Prostate gland (tissue), 2 donors: ENCODE results near the gene MDC1. TPM values are rescaled to one million over a fixed set of nuclear protein-coding genes. Genes with fewer than 3 reads are reported as not detected.
"Not testable (repeated sequence)": the region's sequence is repeated elsewhere in the genome, so short reads cannot be mapped to it uniquely, and the experiment has no call there.

ENCODE experiments used
- DNase-seq: peaks from one replicate; pipeline ENCODE4 v3.0.0-alpha.2; 2019; ENCODE audit warnings: low spot score
- H3K27ac ChIP-seq, 2 donors: fragments of 200-600 bp; sonication (generic); 2 replicates each; pipeline ENCODE4 v1.5.1; 2017 to 2019
- H3K27me3 ChIP-seq: fragments of 200-600 bp; sonication (generic); replicated peaks from 2 replicates; pipeline ENCODE4 v1.5.1; 2019; ENCODE audit not compliant: insufficient read depth
- H3K36me3 ChIP-seq, 2 donors: fragments of 200-600 bp; sonication (generic); 1 replicate in 1 of 2; 2 replicates in 1 of 2; pipeline versions ENCODE4 v1.5.1 to v1.8.1; 2017 to 2019
- H3K4me1 ChIP-seq: fragments of 200-600 bp; sonication (generic); replicated peaks from 2 replicates; pipeline ENCODE4 v1.5.1; 2019
- H3K4me3 ChIP-seq, 2 donors: fragments of 200-600 bp; sonication (generic); 2 replicates each; pipeline ENCODE4 v1.5.1; 2017 to 2019
- H3K9me3 ChIP-seq: fragments of 200-600 bp; sonication (generic); 2 replicates; pipeline ENCODE4 v1.5.1; 2017
- CTCF ChIP-seq, 4 experiments: fragments of 200-600 bp in 2 of 4; fragments of 450-650 bp in 2 of 4; sonication (generic) in 2 of 4; IDR thresholded peaks; 1 replicate in 3 of 4; 2 replicates in 1 of 4; pipeline ENCODE4 v1.5.1; 2016 to 2019; ENCODE audit warnings: antibody characterized with exemption in 4 of 4, mild to moderate bottlenecking in 2 of 4, moderate library complexity in 2 of 4
- POLR2A ChIP-seq: fragments of 450-650 bp; IDR thresholded peaks from one replicate; pipeline ENCODE4 v1.6.1; 2016; ENCODE audit warnings: antibody characterized with exemption, mild to moderate bottlenecking
- POLR2AphosphoS5 ChIP-seq: sonication (generic); formaldehyde crosslinking; IDR thresholded peaks from one replicate; pipeline ENCODE4 v1.6.1; 2017; ENCODE audit warnings: antibody characterized with exemption
- WGBS: methylation state at CpG from one replicate; pipeline ENCODE4 v1.1.5; 2018; 5-methylcytosine and 5-hydroxymethylcytosine counted together
- intact Hi-C: fragments of 100-400 bp; cut with DNase I; formaldehyde crosslinking; loops from one replicate; pipeline ENCODE4 v1.14.2; 2022
- total RNA-seq, 2 donors: library from RNA; depleted of rRNA; stranded (reverse); fragments of >200 nt; gene quantifications; one replicate each; pipeline ENCODE4 v1.1.0, GENCODE V29; 2016

MDC1 gene
- total RNA-seq, 2 donors from 2014 or later, result 20.5 to 26.3 TPM

- H3K4me3 ChIP-seq, result peak within 1 kb of the TSS; percentile 60 to 88
- peak; percentile 98 for DNase-seq
- H3K4me1 ChIP-seq, result peaks cover 9% of the 10 kb centered on the region
- H3K27me3 ChIP-seq, result no peaks in the 10 kb centered on the region
- intact Hi-C loops, result loop anchor here (2.0 to 5.0 kb wide), 3 partner anchors 33 to 163 kb away; partner anchors contain the start of genes GNL1, MRPS18B, PPP1R10 and PPP1R18
- peak within 1 kb of the TSS; percentile 88 to 96 for H3K27ac ChIP-seq
- peak; percentile 97 for TF ChIP-seq POLR2AphosphoS5
- TF ChIP-seq POLR2A, result peak; percentile 95
- TF ChIP-seq CTCF (IDR thresholded peaks at IDR 0.05), result peak in 2 of 4 experiments; percentile 30 to 37
- no peaks in the 10 kb centered on the region for H3K9me3 ChIP-seq
- peaks cover 0 to 6% of the 10 kb centered on the region in 2 donors for H3K36me3 ChIP-seq
- WGBS, result under 1% methylated on average over 37 of the region's 38 CpGs
Measured at GRCh38 chr6:30719791-30720737, 3.0 kb upstream of the MDC1 start, which contains the start of gene TUBB. TUBB (plus strand) TSS chr6:30720352; CDS start chr6:30720507, 155 bp downstream.

- H3K4me3 ChIP-seq, result peak overlapping the region; percentile 60 to 88
- H3K27ac ChIP-seq, result peak overlapping the region; percentile 88 to 96
- H3K4me1 ChIP-seq, result peaks cover 9% of the 10 kb centered on the region
- DNase-seq, result no peak
- WGBS, result 22% methylated on average over 8 of the region's 8 CpGs
- H3K9me3 ChIP-seq, result no peaks in the 10 kb centered on the region
- no peaks in the 10 kb centered on the region for H3K36me3 ChIP-seq
- TF ChIP-seq POLR2AphosphoS5, result no peak
- no peak for TF ChIP-seq POLR2A
- TF ChIP-seq CTCF (IDR thresholded peaks at IDR 0.05), result no peak
- intact Hi-C loops, result no loop called here
- no peaks in the 10 kb centered on the region for H3K27me3 ChIP-seq
Measured at GRCh38 chr6:30719356-30719755, 2.3 kb upstream of the MDC1 start.

GRCh38 chr6:30717845-30718720 is 1.0 kb upstream of the MDC1 start:
- Histone ChIP-seq H3K27ac (peak overlapping the region; percentile 71 to 84), H3K4me3 (peak overlapping the region; percentile 58 to 74)
- DNase-seq, H3K36me3 ChIP-seq, intact Hi-C loops, H3K4me1 ChIP-seq, H3K27me3 ChIP-seq, H3K9me3 ChIP-seq: not testable (repeated sequence)
- 73% methylated on average over 37 of the region's 37 CpGs for WGBS

- TF ChIP-seq CTCF (IDR thresholded peaks at IDR 0.05) (peak in 1 of 4 experiments; percentile 4), POLR2AphosphoS5 (no peak)
- Histone ChIP-seq H3K27me3 (no peaks in the 10 kb centered on the region), H3K27ac (peak overlapping the region; percentile 84 to 90), H3K4me1 (peaks cover 3% of the 10 kb centered on the region), H3K36me3 (peaks cover 0 to 4% of the 10 kb centered on the region in 2 donors), H3K4me3 (peak overlapping the region; percentile 58 to 74), H3K9me3 (no peaks in the 10 kb centered on the region)
- 3% methylated on average over 8 of the region's 8 CpGs for WGBS
- DNase-seq, result no peak
- intact Hi-C loops, result no loop called here
Measured at GRCh38 chr6:30716879-30717128, 277 bp downstream of the MDC1 start.

- H3K27me3 ChIP-seq, result no peaks in the 10 kb centered on the region
- H3K36me3 ChIP-seq, result peaks cover 0 to 4% of the 10 kb centered on the region in 2 donors
- intact Hi-C loops, result no loop called here
- peaks cover 3% of the 10 kb centered on the region for H3K4me1 ChIP-seq
- H3K9me3 ChIP-seq, result no peaks in the 10 kb centered on the region
- H3K27ac ChIP-seq, result no peak overlapping the region
- DNase-seq, result no peak
- TF ChIP-seq POLR2A (no peak), POLR2AphosphoS5 (no peak), CTCF (IDR thresholded peaks at IDR 0.05) (no peak)
- H3K4me3 ChIP-seq, result no peak overlapping the region
- 95% methylated on average over 1 of the region's 1 CpG for WGBS
Measured at GRCh38 chr6:30714263-30714662, 2.8 kb downstream of the MDC1 start.
